WTC11 (cell line): ENCODE measurements around the gene NDUFS3. TPM values are rescaled to one million over a fixed set of nuclear protein-coding genes. Genes with fewer than 3 reads are reported as not detected.

Experiments used
- ATAC-seq: fragments of 200-7000 bp; cut with Tn5 transposase; 2 replicates; pipeline ENCODE4 v1.10.0; 2021; ENCODE audit warnings: mild to moderate bottlenecking, moderate library complexity
- CTCF ChIA-PET: fragments of 300-600 bp; sonication (Branson Sonifier 250); formaldehyde crosslinking; loops from one replicate; lab custom pipeline; 2021; ENCODE audit warnings: antibody characterized with exemption; lab: Charles Lee
- POLR2A ChIA-PET: fragments of 350-600 bp; sonication (Branson Sonifier 250); formaldehyde crosslinking; loops from one replicate; lab custom pipeline; 2021; ENCODE audit warnings: antibody characterized with exemption; lab: Charles Lee
- DNase-seq: peaks from one replicate; pipeline ENCODE4 v3.0.0; 2021; ENCODE audit warnings: low spot score
- H3K27ac Mint-ChIP-seq: 2 replicates; pipeline ENCODE4 v1.8.0; 2021; ENCODE audit warnings: mixed read lengths
- H3K27me3 Mint-ChIP-seq: 2 replicates; pipeline ENCODE4 v1.8.0; 2021; ENCODE audit warnings: low read depth, mild to moderate bottlenecking, moderate library complexity, mixed read lengths
- H3K36me3 Mint-ChIP-seq: 2 replicates; pipeline ENCODE4 v1.8.0; 2021; ENCODE audit warnings: mixed read lengths
- H3K4me1 Mint-ChIP-seq: 2 replicates; pipeline ENCODE4 v1.8.0; 2022; ENCODE audit warnings: mixed read lengths
- H3K4me3 Mint-ChIP-seq: 2 replicates; pipeline ENCODE4 v1.8.0; 2021; ENCODE audit warnings: mild to moderate bottlenecking, moderate library complexity, mixed read lengths
- H3K9me3 Mint-ChIP-seq: 2 replicates; pipeline ENCODE4 v1.8.0; 2021; ENCODE audit warnings: mixed read lengths
- ELF4 ChIP-seq: sonication (generic); formaldehyde crosslinking; IDR thresholded peaks from 2 replicates; pipeline ENCODE4 v1.8.1; 2022; ENCODE audit warnings: low read depth, mild to moderate bottlenecking, moderate library complexity, missing genetic modification reagents
- ESRRA ChIP-seq: sonication (generic); formaldehyde crosslinking; IDR thresholded peaks from 2 replicates; pipeline ENCODE4 v1.8.1; 2022; ENCODE audit warnings: mild to moderate bottlenecking, missing genetic modification reagents, borderline replicate concordance
- HMGA2 ChIP-seq: fragments of 250-450 bp; sonication (Bioruptor Pico); IDR thresholded peaks from 2 replicates; pipeline ENCODE4 v1.4.0; 2021; ENCODE audit warnings: mild to moderate bottlenecking, moderate library complexity
- MLX ChIP-seq: sonication (generic); formaldehyde crosslinking; IDR thresholded peaks from 2 replicates; pipeline ENCODE4 v1.8.1; 2023; ENCODE audit warnings: mild to moderate bottlenecking, missing genetic modification reagents, moderate library complexity
- NFATC4 ChIP-seq: fragments of 250-450 bp; sonication (Bioruptor Pico); IDR thresholded peaks from 2 replicates; pipeline ENCODE4 v1.9.0; 2021; ENCODE audit warnings: mild to moderate bottlenecking
- OVOL2 ChIP-seq: fragments of 250-450 bp; sonication (Bioruptor Pico); IDR thresholded peaks from 2 replicates; pipeline ENCODE4 v1.9.0; 2021; ENCODE audit warnings: mild to moderate bottlenecking, borderline replicate concordance
- RELA ChIP-seq: sonication (generic); formaldehyde crosslinking; IDR thresholded peaks from 2 replicates; pipeline ENCODE4 v1.8.1; 2022; ENCODE audit warnings: missing genetic modification reagents, mild to moderate bottlenecking, borderline replicate concordance
- SMAD3 ChIP-seq: sonication (generic); formaldehyde crosslinking; IDR thresholded peaks from 2 replicates; pipeline ENCODE4 v1.8.0; 2022; ENCODE audit warnings: missing genetic modification reagents, mild to moderate bottlenecking, borderline replicate concordance
- SP1 ChIP-seq: sonication (generic); formaldehyde crosslinking; conservative IDR thresholded peaks from 2 replicates; pipeline ENCODE4 v1.8.1; 2022; ENCODE audit warnings: missing genetic modification reagents
- ZBTB21 ChIP-seq: sonication (generic); formaldehyde crosslinking; IDR thresholded peaks from 2 replicates; pipeline ENCODE4 v1.8.1; 2023; ENCODE audit warnings: mild to moderate bottlenecking, missing genetic modification reagents, borderline replicate concordance
- ZNF317 ChIP-seq: sonication (generic); formaldehyde crosslinking; IDR thresholded peaks from 2 replicates; pipeline ENCODE4 v1.8.1; 2023; ENCODE audit warnings: low read depth, mild to moderate bottlenecking, moderate library complexity, missing genetic modification reagents, borderline replicate concordance
- ZNF396 ChIP-seq: fragments of 250-450 bp; sonication (Bioruptor Pico); IDR thresholded peaks from 2 replicates; pipeline ENCODE4 v1.8.0; 2021; ENCODE audit warnings: mild to moderate bottlenecking, moderate library complexity, borderline replicate concordance
- ZNF512 ChIP-seq: sonication (generic); formaldehyde crosslinking; IDR thresholded peaks from 2 replicates; pipeline ENCODE4 v1.8.1; 2022; ENCODE audit warnings: missing genetic modification reagents, borderline replicate concordance
- total RNA-seq: library from RNA; stranded (reverse); gene quantifications from 3 replicates; pipeline ENCODE4 v1.2.3, GENCODE V29; 2021
- TF ChIP-seq, protein P1 (sequence below): sonication (generic); formaldehyde crosslinking; IDR thresholded peaks from 2 replicates; pipeline ENCODE4 v1.8.1; 2023; ENCODE audit warnings: mild to moderate bottlenecking, moderate library complexity, missing genetic modification reagents
- TF ChIP-seq, protein P2 (sequence below): sonication (generic); formaldehyde crosslinking; conservative IDR thresholded peaks from 2 replicates; pipeline ENCODE4 v1.8.1; 2023; ENCODE audit warnings: mild to moderate bottlenecking, low read depth, missing genetic modification reagents, moderate library complexity
- TF ChIP-seq, protein P3 (sequence below): sonication (generic); formaldehyde crosslinking; IDR thresholded peaks from 2 replicates; pipeline ENCODE4 v1.8.1; 2022; ENCODE audit warnings: low read depth, mild to moderate bottlenecking, moderate library complexity, missing genetic modification reagents, borderline replicate concordance
- TF ChIP-seq, protein P4 (sequence below): sonication (generic); formaldehyde crosslinking; IDR thresholded peaks from 2 replicates; pipeline ENCODE4 v1.8.1; 2022; ENCODE audit warnings: mild to moderate bottlenecking, missing genetic modification reagents, moderate library complexity, borderline replicate concordance

The NDUFS3 gene
- total RNA-seq, 1 experiment from 2014 or later, result 140 TPM

GRCh38 chr11:47571357-47571729 is 7.5 kb upstream of the NDUFS3 start:
- Mint-ChIP-seq H3K9me3 (no peaks in the 10 kb centered on the region), H3K4me3 (no peak overlapping the region), H3K4me1 (peaks cover 6% of the 10 kb centered on the region), H3K27ac (no peak overlapping the region), H3K36me3 (peaks cover 62% of the 10 kb centered on the region), H3K27me3 (no peaks in the 10 kb centered on the region)
- CTCF ChIA-PET, result interaction anchor here (1.1 kb wide), 1 partner anchor 18 kb away, joined by 3 read pairs; no protein-coding TSS in a partner anchor
- no peak for ATAC-seq
- TF ChIP-seq RELA (CRISPR knock-in tag) (no peak), SP1 (CRISPR knock-in tag) (no peak), ZNF396 (CRISPR knock-in tag) (no peak), ZNF512 (no peak), MLX (no peak), HMGA2 (CRISPR knock-in tag) (no peak)
- TF ChIP-seq, protein P1, sequence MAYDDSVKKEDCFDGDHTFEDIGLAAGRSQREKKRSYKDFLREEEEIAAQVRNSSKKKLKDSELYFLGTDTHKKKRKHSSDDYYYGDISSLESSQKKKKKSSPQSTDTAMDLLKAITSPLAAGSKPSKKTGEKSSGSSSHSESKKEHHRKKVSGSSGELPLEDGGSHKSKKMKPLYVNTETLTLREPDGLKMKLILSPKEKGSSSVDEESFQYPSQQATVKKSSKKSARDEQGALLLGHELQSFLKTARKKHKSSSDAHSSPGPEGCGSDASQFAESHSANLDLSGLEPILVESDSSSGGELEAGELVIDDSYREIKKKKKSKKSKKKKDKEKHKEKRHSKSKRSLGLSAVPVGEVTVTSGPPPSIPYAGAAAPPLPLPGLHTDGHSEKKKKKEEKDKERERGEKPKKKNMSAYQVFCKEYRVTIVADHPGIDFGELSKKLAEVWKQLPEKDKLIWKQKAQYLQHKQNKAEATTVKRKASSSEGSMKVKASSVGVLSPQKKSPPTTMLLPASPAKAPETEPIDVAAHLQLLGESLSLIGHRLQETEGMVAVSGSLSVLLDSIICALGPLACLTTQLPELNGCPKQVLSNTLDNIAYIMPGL (CRISPR knock-in tag), result no peak
- TF ChIP-seq, protein P2, sequence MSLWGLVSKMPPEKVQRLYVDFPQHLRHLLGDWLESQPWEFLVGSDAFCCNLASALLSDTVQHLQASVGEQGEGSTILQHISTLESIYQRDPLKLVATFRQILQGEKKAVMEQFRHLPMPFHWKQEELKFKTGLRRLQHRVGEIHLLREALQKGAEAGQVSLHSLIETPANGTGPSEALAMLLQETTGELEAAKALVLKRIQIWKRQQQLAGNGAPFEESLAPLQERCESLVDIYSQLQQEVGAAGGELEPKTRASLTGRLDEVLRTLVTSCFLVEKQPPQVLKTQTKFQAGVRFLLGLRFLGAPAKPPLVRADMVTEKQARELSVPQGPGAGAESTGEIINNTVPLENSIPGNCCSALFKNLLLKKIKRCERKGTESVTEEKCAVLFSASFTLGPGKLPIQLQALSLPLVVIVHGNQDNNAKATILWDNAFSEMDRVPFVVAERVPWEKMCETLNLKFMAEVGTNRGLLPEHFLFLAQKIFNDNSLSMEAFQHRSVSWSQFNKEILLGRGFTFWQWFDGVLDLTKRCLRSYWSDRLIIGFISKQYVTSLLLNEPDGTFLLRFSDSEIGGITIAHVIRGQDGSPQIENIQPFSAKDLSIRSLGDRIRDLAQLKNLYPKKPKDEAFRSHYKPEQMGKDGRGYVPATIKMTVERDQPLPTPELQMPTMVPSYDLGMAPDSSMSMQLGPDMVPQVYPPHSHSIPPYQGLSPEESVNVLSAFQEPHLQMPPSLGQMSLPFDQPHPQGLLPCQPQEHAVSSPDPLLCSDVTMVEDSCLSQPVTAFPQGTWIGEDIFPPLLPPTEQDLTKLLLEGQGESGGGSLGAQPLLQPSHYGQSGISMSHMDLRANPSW (CRISPR knock-in tag), result no peak
- no peak for DNase-seq
- POLR2A ChIA-PET, result no interaction called here

DNA sequence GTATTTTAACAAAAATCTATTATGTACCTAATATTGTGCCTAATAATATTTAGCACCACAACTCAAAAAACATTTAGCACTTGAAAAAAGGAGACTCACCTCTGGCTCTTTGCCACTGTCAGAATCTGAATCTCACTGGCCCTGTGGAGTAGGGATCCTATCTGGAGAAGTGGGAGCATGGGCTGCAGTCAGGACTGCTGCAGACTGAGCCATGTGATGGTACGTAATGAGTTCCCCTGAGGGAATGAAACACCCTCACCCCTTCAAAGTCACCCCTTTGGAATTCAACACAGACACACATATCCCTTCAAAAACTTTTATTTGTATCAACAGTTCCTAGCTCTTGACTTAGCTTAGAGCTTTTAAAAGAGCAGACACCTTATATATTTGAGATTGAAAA is 7.0 kb upstream of the NDUFS3 start:
- peaks cover under 1% of the 10 kb centered on the region; the same call in 1 of the 2 replicates for H3K4me1 Mint-ChIP-seq
- H3K27me3 Mint-ChIP-seq, result no peaks in the 10 kb centered on the region
- TF ChIP-seq NFATC4 (no peak), OVOL2 (CRISPR knock-in tag) (no peak), SMAD3 (no peak), ELF4 (CRISPR knock-in tag) (no peak), ZNF317 (CRISPR knock-in tag) (no peak), ESRRA (CRISPR knock-in tag) (no peak), ZBTB21 (no peak)
- TF ChIP-seq, protein P3, sequence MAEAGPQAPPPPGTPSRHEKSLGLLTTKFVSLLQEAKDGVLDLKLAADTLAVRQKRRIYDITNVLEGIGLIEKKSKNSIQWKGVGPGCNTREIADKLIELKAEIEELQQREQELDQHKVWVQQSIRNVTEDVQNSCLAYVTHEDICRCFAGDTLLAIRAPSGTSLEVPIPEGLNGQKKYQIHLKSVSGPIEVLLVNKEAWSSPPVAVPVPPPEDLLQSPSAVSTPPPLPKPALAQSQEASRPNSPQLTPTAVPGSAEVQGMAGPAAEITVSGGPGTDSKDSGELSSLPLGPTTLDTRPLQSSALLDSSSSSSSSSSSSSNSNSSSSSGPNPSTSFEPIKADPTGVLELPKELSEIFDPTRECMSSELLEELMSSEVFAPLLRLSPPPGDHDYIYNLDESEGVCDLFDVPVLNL, result no peak
- TF ChIP-seq, protein P1 (CRISPR knock-in tag), result no peak
- TF ChIP-seq, protein P4, sequence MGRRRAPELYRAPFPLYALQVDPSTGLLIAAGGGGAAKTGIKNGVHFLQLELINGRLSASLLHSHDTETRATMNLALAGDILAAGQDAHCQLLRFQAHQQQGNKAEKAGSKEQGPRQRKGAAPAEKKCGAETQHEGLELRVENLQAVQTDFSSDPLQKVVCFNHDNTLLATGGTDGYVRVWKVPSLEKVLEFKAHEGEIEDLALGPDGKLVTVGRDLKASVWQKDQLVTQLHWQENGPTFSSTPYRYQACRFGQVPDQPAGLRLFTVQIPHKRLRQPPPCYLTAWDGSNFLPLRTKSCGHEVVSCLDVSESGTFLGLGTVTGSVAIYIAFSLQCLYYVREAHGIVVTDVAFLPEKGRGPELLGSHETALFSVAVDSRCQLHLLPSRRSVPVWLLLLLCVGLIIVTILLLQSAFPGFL (CRISPR knock-in tag), result no peak
- ATAC-seq (no peak), DNase-seq (no peak)
- H3K9me3 Mint-ChIP-seq, result no peaks in the 10 kb centered on the region
- no peak overlapping the region for H3K4me3 Mint-ChIP-seq
- ChIA-PET CTCF (no interaction called here), POLR2A (no interaction called here)
- no peak overlapping the region for H3K27ac Mint-ChIP-seq
- H3K36me3 Mint-ChIP-seq, result peaks cover 63% of the 10 kb centered on the region
